Activated naive CD4-positive, alpha-beta T cell treated with anti-CD3 and anti-CD28 coated beads, Interleukin-2, amount 10 ng/mL, durations not matched to agents 7 days and 5 days (primary cell): ENCODE measurements around the gene WDR27.
"Not testable (repeated sequence)": the region's sequence is repeated elsewhere in the genome, so short reads cannot be mapped to it uniquely, and the experiment has no call there.

Experiments
- CTCF ChIA-PET: fragments of 350-600 bp; sonication (Branson Sonifier 250); formaldehyde crosslinking; loops from one replicate; lab custom pipeline; 2021; ENCODE audit warnings: antibody characterized with exemption; lab: Charles Lee
- DNase-seq: peaks from one replicate; pipeline ENCODE4 v3.0.0-alpha.2; 2020
- H3K27ac Mint-ChIP-seq: one replicate; pipeline ENCODE4 v1.8.0; 2021; ENCODE audit warnings: mild to moderate bottlenecking, moderate library complexity, mixed read lengths
- H3K27me3 Mint-ChIP-seq: one replicate; pipeline ENCODE4 v1.8.0; 2021; ENCODE audit warnings: mild to moderate bottlenecking, mixed read lengths
- H3K36me3 Mint-ChIP-seq: one replicate; pipeline ENCODE4 v1.8.0; 2021; ENCODE audit warnings: mixed read lengths
- H3K4me1 Mint-ChIP-seq: one replicate; pipeline ENCODE4 v1.8.0; 2021; ENCODE audit warnings: mixed read lengths
- H3K4me3 Mint-ChIP-seq: one replicate; pipeline ENCODE4 v1.8.0; 2021; ENCODE audit warnings: mild to moderate bottlenecking, moderate library complexity, mixed read lengths
- H3K9me3 Mint-ChIP-seq: one replicate; pipeline ENCODE4 v1.8.0; 2021; ENCODE audit warnings: mixed read lengths

Gene WDR27

DNA sequence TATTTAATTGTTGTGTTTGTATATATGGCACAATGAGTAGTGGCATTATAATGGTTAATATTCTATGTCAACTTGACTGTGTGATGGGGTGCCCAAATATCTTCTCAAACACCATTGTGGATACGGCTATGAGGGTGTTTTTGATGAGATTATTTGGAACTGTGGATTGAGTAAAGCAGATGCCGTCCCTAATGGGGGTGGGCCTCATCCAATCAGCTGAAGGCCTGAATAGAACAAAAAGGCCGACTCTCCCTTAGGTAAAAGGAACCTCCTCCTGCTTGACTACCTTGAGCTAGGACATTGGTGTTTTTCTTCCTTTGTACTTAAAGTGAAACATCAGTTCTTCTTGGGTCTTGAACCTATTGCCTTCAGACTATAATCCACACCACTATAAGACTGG lies 207.8 kb downstream of the WDR27 start:
- DNase-seq: no peak
- Mint-ChIP-seq H3K27ac (no peak overlapping the region), H3K27me3 (no peaks in the 10 kb centered on the region), H3K9me3 (no peaks in the 10 kb centered on the region), H3K4me3 (no peak overlapping the region), H3K4me1 (no peaks in the 10 kb centered on the region), H3K36me3 (no peaks in the 10 kb centered on the region)
- CTCF ChIA-PET: no interaction called here

DNA sequence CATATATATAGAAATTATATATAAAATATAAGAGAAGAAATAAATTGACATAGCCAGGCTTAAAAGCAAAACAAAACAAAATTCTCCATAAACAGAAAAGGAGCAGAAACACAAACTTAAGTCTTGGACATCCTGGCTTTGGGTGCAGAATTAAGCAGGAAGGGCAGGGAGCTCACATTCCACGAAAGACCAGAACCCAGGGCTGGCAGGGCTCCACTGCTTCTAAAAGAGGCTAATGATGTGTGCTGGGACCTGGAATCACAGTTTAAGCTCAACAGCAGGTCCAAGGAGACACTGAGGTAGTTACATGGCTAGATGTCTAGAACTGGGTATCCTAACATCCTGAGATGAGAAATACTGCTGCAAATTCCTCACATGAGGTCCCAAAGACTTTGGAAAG lies 210.3 kb downstream of the WDR27 start:
- no peak overlapping the region for H3K27ac Mint-ChIP-seq
- no peaks in the 10 kb centered on the region for H3K36me3 Mint-ChIP-seq
- no peaks in the 10 kb centered on the region for H3K27me3 Mint-ChIP-seq
- no peak overlapping the region for H3K4me3 Mint-ChIP-seq
- H3K9me3 Mint-ChIP-seq: no peaks in the 10 kb centered on the region
- H3K4me1 Mint-ChIP-seq: no peaks in the 10 kb centered on the region
- DNase-seq: no peak
- CTCF ChIA-PET: no interaction called here

- no peaks in the 10 kb centered on the region for H3K27me3 Mint-ChIP-seq
- DNase-seq: no peak
- H3K27ac Mint-ChIP-seq: no peak overlapping the region
- H3K9me3 Mint-ChIP-seq: no peaks in the 10 kb centered on the region
- no peak overlapping the region for H3K4me3 Mint-ChIP-seq
- no peaks in the 10 kb centered on the region for H3K36me3 Mint-ChIP-seq
- H3K4me1 Mint-ChIP-seq: no peaks in the 10 kb centered on the region
- CTCF ChIA-PET: no interaction called here
These were observed 211.0 kb downstream of the WDR27 start for GRCh38 chr6:169490830-169491229.

DNA sequence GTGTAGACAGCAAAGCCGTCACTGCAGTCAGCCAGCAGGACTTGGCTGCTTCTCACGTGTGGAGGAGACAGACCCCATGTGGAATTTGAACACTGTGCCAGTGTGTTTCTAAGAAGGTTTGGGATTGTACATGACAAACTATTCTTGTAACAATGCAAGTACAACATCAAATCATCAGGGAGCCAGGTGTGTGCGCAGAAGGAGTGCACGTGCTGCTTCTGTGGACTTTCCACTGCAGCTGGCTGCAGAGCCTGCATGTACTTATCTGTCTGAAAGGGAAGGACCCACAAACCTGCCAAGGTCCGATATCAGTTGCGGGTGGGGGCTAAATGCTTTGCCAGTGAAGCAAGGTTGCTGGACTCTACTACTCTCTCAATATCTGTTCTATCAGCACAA lies 211.6 kb downstream of the WDR27 start:
- Mint-ChIP-seq H3K36me3 (no peaks in the 10 kb centered on the region), H3K4me1 (no peaks in the 10 kb centered on the region), H3K4me3 (no peak overlapping the region), H3K9me3 (no peaks in the 10 kb centered on the region), H3K27me3 (no peaks in the 10 kb centered on the region), H3K27ac (no peak overlapping the region)
- CTCF ChIA-PET: no interaction called here
- DNase-seq: no peak

DNA sequence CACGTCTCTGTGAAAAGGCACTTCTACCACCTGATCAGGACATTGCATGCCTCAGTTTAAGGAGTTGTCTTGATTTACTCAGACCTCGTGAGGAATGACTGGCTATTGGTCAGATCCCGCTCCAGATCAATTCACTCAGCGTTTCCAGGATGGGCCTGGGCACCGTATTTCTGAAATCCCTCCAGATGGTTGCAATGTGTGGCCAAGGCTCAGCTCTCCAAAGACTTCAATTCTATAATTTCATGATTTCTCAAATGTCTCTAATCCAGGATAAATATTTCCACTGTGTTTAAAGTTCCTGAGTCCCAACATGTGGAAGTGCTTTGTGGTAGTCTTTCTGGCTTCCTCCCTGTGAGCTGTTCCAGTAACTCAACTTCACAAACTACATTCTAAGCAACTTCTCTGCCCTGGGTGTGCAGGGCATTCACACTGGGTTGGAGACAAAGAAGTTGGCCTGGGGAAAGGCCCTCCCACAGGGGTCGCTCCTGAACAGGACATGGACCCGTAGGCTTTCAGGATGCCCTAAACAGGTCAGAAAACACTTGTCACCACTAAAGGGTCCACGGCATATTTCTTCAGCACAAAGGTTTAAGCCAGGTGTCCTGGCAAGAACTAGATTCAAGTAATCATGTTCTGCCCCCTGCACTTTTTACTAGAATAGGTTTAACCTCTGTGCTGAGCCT lies 212.1 kb downstream of the WDR27 start:
- Mint-ChIP-seq H3K4me1 (no peaks in the 10 kb centered on the region), H3K27ac (no peak overlapping the region), H3K9me3 (no peaks in the 10 kb centered on the region), H3K36me3 (no peaks in the 10 kb centered on the region), H3K27me3 (no peaks in the 10 kb centered on the region), H3K4me3 (no peak overlapping the region)
- CTCF ChIA-PET: no interaction called here
- DNase-seq: no peak

- Mint-ChIP-seq H3K36me3 (no peaks in the 10 kb centered on the region), H3K4me3 (no peak overlapping the region), H3K9me3 (peaks cover 4% of the 10 kb centered on the region), H3K4me1 (no peaks in the 10 kb centered on the region), H3K27me3 (no peaks in the 10 kb centered on the region), H3K27ac (no peak overlapping the region)
- DNase-seq: no peak
- CTCF ChIA-PET: no interaction called here
These were observed 214.0 kb downstream of the WDR27 start for GRCh38 chr6:169487579-169488436.

- Mint-ChIP-seq H3K9me3 (peaks cover 22% of the 10 kb centered on the region), H3K36me3 (no peaks in the 10 kb centered on the region), H3K27me3 (no peaks in the 10 kb centered on the region), H3K4me1 (no peaks in the 10 kb centered on the region), H3K4me3 (no peak overlapping the region), H3K27ac (no peak overlapping the region)
- DNase-seq: no peak
- CTCF ChIA-PET: no interaction called here
These were observed 221.9 kb downstream of the WDR27 start for GRCh38 chr6:169479783-169480495.

GRCh38 chr6:169474362-169474761 lies 227.5 kb downstream of the WDR27 start:
- Mint-ChIP-seq H3K9me3 (peaks cover 13% of the 10 kb centered on the region), H3K4me3 (no peak overlapping the region), H3K4me1 (no peaks in the 10 kb centered on the region), H3K27ac (no peak overlapping the region), H3K36me3 (no peaks in the 10 kb centered on the region), H3K27me3 (no peaks in the 10 kb centered on the region)
- no peak for DNase-seq
- CTCF ChIA-PET: no interaction called here

DNA sequence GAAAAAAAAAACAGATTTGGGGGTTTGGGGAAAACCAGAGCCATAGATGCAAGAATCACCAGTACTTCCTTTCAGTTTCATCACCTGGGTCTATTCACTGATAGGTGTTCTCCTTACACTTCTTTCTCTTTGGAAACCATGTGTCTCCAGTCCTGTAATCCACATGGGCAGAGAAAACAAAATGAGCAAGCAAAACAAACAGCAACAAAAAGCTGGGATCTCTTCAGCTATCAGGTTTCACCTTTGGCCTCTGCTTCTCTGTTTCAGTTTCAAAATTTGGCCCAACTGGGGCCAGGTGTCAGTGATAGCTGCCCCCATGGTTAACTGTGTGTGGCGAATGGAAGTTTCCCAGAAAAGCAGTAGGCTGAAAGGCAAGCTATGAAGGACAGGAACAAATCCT lies 228.2 kb downstream of the WDR27 start:
- CTCF ChIA-PET: no interaction called here
- DNase-seq: no peak
- H3K36me3 Mint-ChIP-seq: no peaks in the 10 kb centered on the region
- H3K27me3 Mint-ChIP-seq: no peaks in the 10 kb centered on the region
- H3K4me1 Mint-ChIP-seq: no peaks in the 10 kb centered on the region
- no peak overlapping the region for H3K4me3 Mint-ChIP-seq
- H3K9me3 Mint-ChIP-seq: peaks cover 18% of the 10 kb centered on the region
- no peak overlapping the region for H3K27ac Mint-ChIP-seq

DNA sequence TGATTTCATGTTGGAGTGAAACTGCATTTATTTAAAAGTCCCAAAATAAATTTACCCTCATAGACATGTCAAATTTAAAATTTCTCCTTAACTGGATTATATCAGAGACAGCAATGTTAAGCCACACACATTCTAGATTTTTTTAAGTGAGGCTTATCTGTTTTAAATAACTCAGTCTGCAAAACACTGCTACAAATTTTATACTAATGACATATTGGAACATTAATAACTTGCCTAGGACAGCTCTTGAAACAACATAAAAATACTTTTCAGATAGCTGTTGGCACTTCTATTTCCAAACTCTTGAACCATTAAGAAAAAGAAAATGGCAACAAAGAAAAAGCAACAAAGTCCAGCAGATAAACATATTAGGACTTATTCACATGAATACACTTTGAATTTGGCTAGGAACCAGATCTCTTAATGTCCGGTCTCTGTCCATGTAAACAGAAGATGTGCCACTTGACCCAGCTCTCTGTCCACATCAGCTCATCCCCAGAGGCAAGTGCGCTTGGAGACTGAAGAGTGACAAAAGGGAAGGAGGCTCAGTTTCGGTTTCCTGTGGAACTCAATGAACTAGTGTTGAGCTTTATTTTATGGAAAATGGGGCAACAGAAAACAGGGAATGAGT lies 228.9 kb downstream of the WDR27 start:
- Mint-ChIP-seq H3K4me1 (no peaks in the 10 kb centered on the region), H3K27me3 (no peaks in the 10 kb centered on the region), H3K9me3 (peaks cover 22% of the 10 kb centered on the region), H3K27ac (no peak overlapping the region), H3K4me3 (no peak overlapping the region), H3K36me3 (no peaks in the 10 kb centered on the region)
- no peak for DNase-seq
- CTCF ChIA-PET: no interaction called here

GRCh38 chr6:169470790-169471189 lies 231.0 kb downstream of the WDR27 start:
- CTCF ChIA-PET: no interaction called here
- Mint-ChIP-seq H3K27ac (no peak overlapping the region), H3K4me1 (no peaks in the 10 kb centered on the region)

DNA sequence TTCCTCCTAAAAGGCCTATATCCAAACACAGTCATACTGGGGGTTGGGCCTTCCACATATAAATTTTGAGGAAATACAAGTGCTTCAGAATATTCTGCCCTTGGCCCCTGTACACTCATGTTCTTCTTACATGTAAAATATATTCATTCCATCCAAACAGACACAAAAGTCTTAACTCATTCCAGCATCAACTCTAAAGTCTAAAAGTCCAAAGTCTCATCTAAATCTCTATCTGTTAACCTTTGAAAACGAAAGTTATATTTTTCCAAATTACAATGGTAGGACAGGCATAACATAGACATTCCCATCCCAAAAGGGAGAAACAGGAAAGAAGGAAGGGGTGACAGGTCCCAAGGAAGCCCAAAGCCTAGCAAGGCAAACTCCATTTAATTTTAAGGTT lies 232.8 kb downstream of the WDR27 start:
- Mint-ChIP-seq H3K4me1 (no peaks in the 10 kb centered on the region), H3K27me3 (no peaks in the 10 kb centered on the region), H3K9me3 (peaks cover 19% of the 10 kb centered on the region), H3K4me3 (no peak overlapping the region), H3K27ac (no peak overlapping the region), H3K36me3 (peaks cover 1% of the 10 kb centered on the region)
- CTCF ChIA-PET: no interaction called here
- no peak for DNase-seq

More at GRCh38 chr6:169470790-169471189, 231.0 kb downstream of the WDR27 start:
- H3K9me3 Mint-ChIP-seq: peaks cover 26% of the 10 kb centered on the region
- DNase-seq: no peak
- H3K4me3 Mint-ChIP-seq: no peak overlapping the region
- H3K36me3 Mint-ChIP-seq: peaks cover 1% of the 10 kb centered on the region
- no peaks in the 10 kb centered on the region for H3K27me3 Mint-ChIP-seq

DNA sequence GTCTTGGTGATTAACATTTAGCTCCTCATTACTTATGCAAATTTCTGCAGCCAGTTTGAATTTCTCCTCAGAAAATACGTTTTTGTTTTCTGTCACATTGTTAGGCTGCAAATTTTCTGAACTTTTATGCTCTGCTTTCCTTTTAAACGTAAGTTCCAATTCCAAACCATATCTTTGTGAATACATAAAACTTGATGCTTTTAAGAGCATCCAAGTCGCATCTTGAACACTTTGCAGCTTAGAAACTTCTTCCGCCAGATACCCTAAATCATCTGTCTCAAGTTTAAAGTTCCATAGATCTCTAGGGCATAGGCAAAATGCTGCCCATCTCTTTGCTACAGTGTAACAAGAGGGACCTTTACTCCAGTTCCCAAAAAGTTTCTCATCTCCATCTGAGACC lies 234.1 kb downstream of the WDR27 start:
- H3K4me1 Mint-ChIP-seq, H3K4me3 Mint-ChIP-seq, H3K36me3 Mint-ChIP-seq, H3K27me3 Mint-ChIP-seq, H3K27ac Mint-ChIP-seq, CTCF ChIA-PET, DNase-seq: not testable (repeated sequence)
- H3K9me3 Mint-ChIP-seq: peaks cover 19% of the 10 kb centered on the region

GRCh38 chr6:169466256-169466655 lies 235.6 kb downstream of the WDR27 start:
- H3K4me3 Mint-ChIP-seq, CTCF ChIA-PET, H3K36me3 Mint-ChIP-seq, H3K27me3 Mint-ChIP-seq, H3K4me1 Mint-ChIP-seq, H3K27ac Mint-ChIP-seq, DNase-seq: not testable (repeated sequence)
- peaks cover 19% of the 10 kb centered on the region for H3K9me3 Mint-ChIP-seq
